Endothelial cell of umbilical vein (primary cell): ENCODE measurements around the gene PON3. TPM values are rescaled to one million over a fixed set of nuclear protein-coding genes. Genes with fewer than 3 reads are reported as not detected.

Experiments used
- BruUV-seq: library from RNA; stranded (reverse); fragments of 400-500 nt; replicated peaks from 2 replicates; lab custom pipeline; 2021; lab: Mats Ljungman, UMichigan
- CTCF ChIA-PET: fragments of 300-600, 350-600 bp; sonication (Branson Sonifier 250); formaldehyde crosslinking; loops from one replicate; lab custom pipeline; 2021; ENCODE audit warnings: antibody characterized with exemption, inconsistent platforms; lab: Charles Lee
- POLR2A ChIA-PET: fragments of 300-600, 350-600 bp; sonication (Branson Sonifier 250); formaldehyde crosslinking; loops from one replicate; lab custom pipeline; 2021; ENCODE audit warnings: antibody characterized with exemption, inconsistent platforms; lab: Charles Lee
- DNase-seq: peaks from one replicate; pipeline ENCODE4 v3.0.0-alpha.2; 2011; ENCODE audit warnings: low read depth, low spot score
- FAIRE-seq: peaks from 2 replicates; lab custom pipeline; 2011; peaks lifted over from hg19 to GRCh38; lab: Jason Lieb, UNC
- H2AFZ ChIP-seq: 2 replicates; pipeline ENCODE4 v1.6.0; 2012; ENCODE audit warnings: low read depth, low read length, control low read depth, inconsistent platforms
- H3K27ac ChIP-seq: 2 replicates; pipeline ENCODE4 v1.5.1; 2011; ENCODE audit warnings: low read depth, mild to moderate bottlenecking, control low read depth, low read length, moderate library complexity; ENCODE audit not compliant: insufficient read depth
- H3K27me3 ChIP-seq, 2 experiments: 2 replicates each; pipeline versions ENCODE4 v1.6.0 to v1.6.1; 2011; ENCODE audit warnings: low read length in 2 of 2, mixed read lengths in 1 of 2; ENCODE audit not compliant: control insufficient read depth in 2 of 2, insufficient read depth in 2 of 2
- H3K36me3 ChIP-seq, 2 experiments: 2 replicates in 1 of 2; 3 replicates in 1 of 2; pipeline ENCODE4 v1.5.1; 2011; ENCODE audit warnings: low read length in 2 of 2, mild to moderate bottlenecking in 1 of 2, moderate library complexity in 1 of 2; ENCODE audit not compliant: control insufficient read depth in 2 of 2, insufficient read depth in 2 of 2; ENCODE audit errors: extremely low read depth in 1 of 2
- H3K4me1 ChIP-seq: 3 replicates; pipeline ENCODE4 v1.5.1; 2011; ENCODE audit warnings: mild to moderate bottlenecking, low read length; ENCODE audit not compliant: control insufficient read depth, insufficient read depth; ENCODE audit errors: extremely low read depth
- H3K4me2 ChIP-seq: 2 replicates; pipeline ENCODE4 v1.6.1; 2011; ENCODE audit warnings: low read length, control low read depth, mixed read lengths; ENCODE audit not compliant: insufficient read depth
- H3K4me3 ChIP-seq, 3 experiments: fragments of 200-600 bp in 1 of 3; sonication (generic), shearing (Covaris generic) in 1 of 3; replicated peaks in 1 of 3; 2 replicates each; pipeline ENCODE4 v1.5.1; 2011 to 2016; ENCODE audit warnings: control low read depth in 3 of 3, low read length in 3 of 3, mild to moderate bottlenecking in 2 of 3, inconsistent platforms in 1 of 3, low read depth in 1 of 3, moderate library complexity in 1 of 3; ENCODE audit not compliant: insufficient read depth in 1 of 3
- H3K79me2 ChIP-seq: 2 replicates; pipeline ENCODE4 v1.6.0; 2012; ENCODE audit warnings: low read length, inconsistent platforms; ENCODE audit not compliant: control insufficient read depth, insufficient read depth
- H3K9ac ChIP-seq: replicated peaks from 2 replicates; pipeline ENCODE3; 2011; ENCODE audit warnings: low read length, control low read depth; ENCODE audit not compliant: insufficient read depth; ENCODE audit errors: extremely low read depth
- H3K9me1 ChIP-seq: replicated peaks from 3 replicates; pipeline ENCODE4 v1.6.0; 2011; ENCODE audit warnings: mild to moderate bottlenecking, low read length; ENCODE audit not compliant: control insufficient read depth, insufficient read depth; ENCODE audit errors: extremely low read depth
- H3K9me3 ChIP-seq: replicated peaks from 2 replicates; pipeline ENCODE4 v1.5.1; 2012; ENCODE audit warnings: low read length, inconsistent platforms; ENCODE audit not compliant: control insufficient read depth, insufficient read depth
- H4K20me1 ChIP-seq: replicated peaks from 2 replicates; pipeline ENCODE3; 2011; ENCODE audit warnings: mild to moderate bottlenecking, low read length; ENCODE audit not compliant: control insufficient read depth, insufficient read depth; ENCODE audit errors: extremely low read depth
- EZH2 ChIP-seq: IDR thresholded peaks from 2 replicates; pipeline ENCODE4 v1.6.1; 2012; ENCODE audit warnings: borderline replicate concordance, low read depth, mild to moderate bottlenecking, moderate library complexity, low read length, inconsistent platforms; ENCODE audit not compliant: severe bottlenecking
- FOS ChIP-seq: IDR thresholded peaks from 2 replicates; pipeline ENCODE4 v1.6.1; 2011; ENCODE audit warnings: mild to moderate bottlenecking, low read length, moderate library complexity, borderline replicate concordance; ENCODE audit not compliant: insufficient read depth
- GATA2 ChIP-seq: IDR thresholded peaks from 2 replicates; pipeline ENCODE4 v1.7.0; 2011; ENCODE audit warnings: low read depth, mild to moderate bottlenecking, moderate library complexity, mixed read lengths, low read length; ENCODE audit not compliant: insufficient read length, insufficient read depth
- JUN ChIP-seq: IDR thresholded peaks from 2 replicates; pipeline ENCODE4 v1.6.1; 2011; ENCODE audit warnings: borderline replicate concordance, low read depth; ENCODE audit not compliant: insufficient read length, insufficient read depth
- MYC ChIP-seq: IDR thresholded peaks from one replicate; pipeline ENCODE4 v1.6.1; 2011; ENCODE audit warnings: mild to moderate bottlenecking, low read depth, low read length
- POLR2A ChIP-seq: IDR thresholded peaks from 2 replicates; pipeline ENCODE4 v1.6.1; 2012; ENCODE audit warnings: low read depth, mild to moderate bottlenecking, control low read depth, low read length
- POLR2AphosphoS5 ChIP-seq: IDR thresholded peaks from 2 replicates; pipeline ENCODE4 v1.6.1; 2012; ENCODE audit warnings: low read depth, mild to moderate bottlenecking, control low read depth, low read length, moderate library complexity; ENCODE audit not compliant: insufficient read depth
- dilution Hi-C: fragments of 300-500 bp; cut with MboI; formaldehyde crosslinking; loops from one replicate; pipeline ENCODE4 v1.15.0; 2019; ENCODE audit warnings: low sequenced_read_pairs; ENCODE audit not compliant: extremely low pct_ligation_motif_present
- intact Hi-C: fragments of 100-400 bp; cut with micrococcal nuclease; formaldehyde crosslinking; loops from one replicate; pipeline ENCODE4 v1.10.0; 2022
- polyA plus RNA-seq, 4 experiments: library from polyadenylated mRNA; depleted of rRNA in 3 of 4; stranded (reverse) in 3 of 4; unstranded in 1 of 4; fragments of >200 nt; gene quantifications; 2 replicates each; pipeline versions ENCODE4 v1.2.1 to v1.2.3, GENCODE V29; 2011 to 2012; ENCODE audit warnings: missing spikeins in 1 of 4
- total RNA-seq: library from RNA; stranded (reverse); gene quantifications from 2 replicates; pipeline ENCODE4 v1.2.3, GENCODE V29; 2021
- TF ChIP-seq, protein P1 (sequence below): IDR thresholded peaks from 2 replicates; pipeline ENCODE4 v1.6.1; 2011; ENCODE audit not compliant: insufficient read depth, insufficient read length
- TF ChIP-seq, protein P2 (sequence below), 2 donors: IDR thresholded peaks; 1 replicate in 1 of 2; 2 replicates in 1 of 2; pipeline ENCODE4 v1.5.1; 2011; ENCODE audit warnings: low read length in 2 of 2, mild to moderate bottlenecking in 2 of 2, moderate library complexity in 2 of 2, control low read depth in 1 of 2, inconsistent platforms in 1 of 2, low read depth in 1 of 2; ENCODE audit not compliant: insufficient read depth in 1 of 2; ENCODE audit errors: extremely low read depth in 1 of 2

PON3 gene
- total and polyA plus RNA-seq, 2 donors (not counting 3 experiments of a cell fraction or from before 2014, with no cell fraction given): 0.83 to 3.4 TPM

- ChIA-PET CTCF (interaction anchor here (0.8 to 1.6 kb wide), 8 partner anchors 9 to 1039 kb away, joined by 3 to 7 read pairs (median 4); no protein-coding TSS in a partner anchor), POLR2A (no interaction called here)
- no peaks in the 10 kb centered on the region for H3K9me1 ChIP-seq
- no peaks in the 10 kb centered on the region for H3K27me3 ChIP-seq
- H3K4me2 ChIP-seq: peak within 1 kb of the TSS; percentile 85
- peak within 1 kb of the TSS; percentile 86 for H3K9ac ChIP-seq
- H4K20me1 ChIP-seq: no peaks in the 10 kb centered on the region
- H3K27ac ChIP-seq: peak within 1 kb of the TSS; percentile 78
- H3K4me1 ChIP-seq: peaks cover 18% of the 10 kb centered on the region
- H3K4me3 ChIP-seq: peak within 1 kb of the TSS; percentile 74 to 97 (median 89)
- FAIRE-seq (peak; percentile 38), DNase-seq (peak; percentile 84)
- no TSS peak for BruUV-seq
- peak within 1 kb of the TSS; percentile 80 for H2AFZ ChIP-seq
- dilution Hi-C loops (no loop called here), intact Hi-C loops (loop anchor here (1.0 to 10.0 kb wide), 3 partner anchors 36 to 734 kb away; no protein-coding TSS in a partner anchor)
- TF ChIP-seq MYC (no peak), FOS (no peak), JUN (no peak), POLR2A (peak; percentile 98), EZH2 (no peak), POLR2AphosphoS5 (peak; percentile 94), GATA2 (no peak)
- TF ChIP-seq, protein P1, sequence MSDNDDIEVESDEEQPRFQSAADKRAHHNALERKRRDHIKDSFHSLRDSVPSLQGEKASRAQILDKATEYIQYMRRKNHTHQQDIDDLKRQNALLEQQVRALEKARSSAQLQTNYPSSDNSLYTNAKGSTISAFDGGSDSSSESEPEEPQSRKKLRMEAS: no peak
- TF ChIP-seq, protein P2, sequence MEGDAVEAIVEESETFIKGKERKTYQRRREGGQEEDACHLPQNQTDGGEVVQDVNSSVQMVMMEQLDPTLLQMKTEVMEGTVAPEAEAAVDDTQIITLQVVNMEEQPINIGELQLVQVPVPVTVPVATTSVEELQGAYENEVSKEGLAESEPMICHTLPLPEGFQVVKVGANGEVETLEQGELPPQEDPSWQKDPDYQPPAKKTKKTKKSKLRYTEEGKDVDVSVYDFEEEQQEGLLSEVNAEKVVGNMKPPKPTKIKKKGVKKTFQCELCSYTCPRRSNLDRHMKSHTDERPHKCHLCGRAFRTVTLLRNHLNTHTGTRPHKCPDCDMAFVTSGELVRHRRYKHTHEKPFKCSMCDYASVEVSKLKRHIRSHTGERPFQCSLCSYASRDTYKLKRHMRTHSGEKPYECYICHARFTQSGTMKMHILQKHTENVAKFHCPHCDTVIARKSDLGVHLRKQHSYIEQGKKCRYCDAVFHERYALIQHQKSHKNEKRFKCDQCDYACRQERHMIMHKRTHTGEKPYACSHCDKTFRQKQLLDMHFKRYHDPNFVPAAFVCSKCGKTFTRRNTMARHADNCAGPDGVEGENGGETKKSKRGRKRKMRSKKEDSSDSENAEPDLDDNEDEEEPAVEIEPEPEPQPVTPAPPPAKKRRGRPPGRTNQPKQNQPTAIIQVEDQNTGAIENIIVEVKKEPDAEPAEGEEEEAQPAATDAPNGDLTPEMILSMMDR (IDR thresholded peaks at IDR 0.05; ENCODE audit: extremely low read depth in 1 of 2, insufficient read depth in 1 of 2, low read depth in 1 of 2, low read length in 2 of 2): no peak
- H3K9me3 ChIP-seq: no peaks in the 10 kb centered on the region
- no peaks in the 10 kb centered on the region for H3K36me3 ChIP-seq
- peaks cover 26% of the 10 kb centered on the region for H3K79me2 ChIP-seq
These were observed 38.6 kb upstream of the PON3 start, which contains the start of gene PON2 for GRCh38 chr7:95434557-95435421. Gene PON2 (minus strand): TSS chr7:95435028. CDS start chr7:95434951, 77 bp downstream.
